HepG2 (cell line): ENCODE results near the gene ADAMTS17. TPM values are rescaled to one million over a fixed set of nuclear protein-coding genes. Genes with fewer than 3 reads are reported as not detected.

Experiments used
- ATAC-seq: fragments of 200-7000 bp; cut with Tn5 transposase; 3 replicates; pipeline ENCODE4 v1.9.1; 2020; ENCODE audit warnings: mild to moderate bottlenecking, moderate library complexity
- BruUV-seq: library from RNA; stranded (reverse); fragments of 400-500 nt; replicated peaks from 2 replicates; lab custom pipeline; 2021; lab: Mats Ljungman, UMichigan
- CTCF ChIA-PET: fragments of 300-600 bp; formaldehyde crosslinking; extraction: SDS; loops from one replicate; lab custom pipeline; 2021; ENCODE audit warnings: low total read pairs, inconsistent platforms, low intra/inter-chr PET ratio; lab: Yijun Ruan, JAX
- POLR2A ChIA-PET: fragments of 350-600 bp; sonication (Branson Sonifier 250); formaldehyde crosslinking; loops from one replicate; lab custom pipeline; 2020; ENCODE audit warnings: antibody characterized with exemption, inconsistent platforms; lab: Yijun Ruan, JAX
- DNase-seq: peaks from one replicate; pipeline ENCODE4 v3.0.0-alpha.2; 2015; ENCODE audit warnings: low spot score
- FAIRE-seq: peaks from 3 replicates; lab custom pipeline; 2011; peaks lifted over from hg19 to GRCh38; lab: Jason Lieb, UNC
- H2AFZ ChIP-seq: one replicate; pipeline ENCODE4 v1.6.1; 2011; ENCODE audit warnings: low read length, inconsistent platforms
- H3K27ac ChIP-seq: fragments of 300-600 bp; 3 replicates; pipeline ENCODE4 v1.8.0; 2011; ENCODE audit warnings: mixed run types, mild to moderate bottlenecking, mixed read lengths, low read length, inconsistent platforms; ENCODE audit not compliant: insufficient read depth; ENCODE audit errors: extremely low read length
- H3K27me3 ChIP-seq, 2 experiments: fragments of 200-600 bp in 1 of 2; 2 replicates in 1 of 2; 3 replicates in 1 of 2; pipeline versions ENCODE4 v1.6.0 to v1.8.0; 2011; ENCODE audit warnings: low read length in 2 of 2, mild to moderate bottlenecking in 2 of 2, moderate library complexity in 2 of 2, inconsistent platforms in 1 of 2; ENCODE audit not compliant: insufficient read depth in 2 of 2, control insufficient read depth in 1 of 2
- H3K36me3 ChIP-seq, 2 experiments: fragments of 200-600 bp in 1 of 2; replicated peaks in 1 of 2; 2 replicates in 1 of 2; 3 replicates in 1 of 2; pipeline versions ENCODE4 v1.5.1 to v1.8.0; 2011; ENCODE audit warnings: low read length in 2 of 2, inconsistent platforms in 1 of 2; ENCODE audit not compliant: insufficient read depth in 2 of 2, control insufficient read depth in 1 of 2
- H3K4me1 ChIP-seq: 2 replicates; pipeline ENCODE4 v1.5.1; 2012; ENCODE audit warnings: low read length, inconsistent platforms; ENCODE audit not compliant: insufficient read depth
- H3K4me2 ChIP-seq: 2 replicates; pipeline ENCODE4 v1.6.0; 2011; ENCODE audit warnings: low read depth, low read length, inconsistent platforms
- H3K4me3 ChIP-seq, 3 experiments: fragments of 200-600 bp in 1 of 3; sonication (generic), shearing (Covaris generic) in 1 of 3; replicated peaks in 1 of 3; 2 replicates each; pipeline ENCODE4 v1.5.1; 2011 to 2016; ENCODE audit warnings: low read length in 3 of 3, inconsistent platforms in 2 of 3, low read depth in 2 of 3, mild to moderate bottlenecking in 2 of 3, control low read depth in 1 of 3, mixed read lengths in 1 of 3; ENCODE audit not compliant: insufficient read depth in 1 of 3
- H3K79me2 ChIP-seq: one replicate; pipeline ENCODE4 v1.6.1; 2011; ENCODE audit warnings: low read length, inconsistent platforms; ENCODE audit not compliant: insufficient read depth
- H3K9ac ChIP-seq: 2 replicates; pipeline ENCODE4 v1.6.0; 2011; ENCODE audit warnings: mild to moderate bottlenecking, low read depth, low read length, inconsistent platforms; ENCODE audit not compliant: insufficient read depth
- H3K9me3 ChIP-seq: 2 replicates; pipeline ENCODE4 v1.5.1; 2012; ENCODE audit warnings: mild to moderate bottlenecking, low read length
- H4K20me1 ChIP-seq: 2 replicates; pipeline ENCODE4 v1.6.0; 2011; ENCODE audit warnings: inconsistent platforms, mild to moderate bottlenecking, low read length, moderate library complexity; ENCODE audit not compliant: insufficient read depth
- BRCA1 ChIP-seq: sonication (generic); formaldehyde crosslinking; IDR thresholded peaks from 2 replicates; pipeline ENCODE4 v1.4.0; 2020; ENCODE audit warnings: missing genetic modification reagents
- HNRNPH1 ChIP-seq: fragments of 200-400 bp; formaldehyde crosslinking; optimal IDR thresholded peaks from 2 replicates; pipeline ENCODE3; 2017; ENCODE audit warnings: mild to moderate bottlenecking, low read depth, low read length
- KAT7 ChIP-seq: IDR thresholded peaks from 2 replicates; pipeline ENCODE4 v1.6.1; 2018; ENCODE audit warnings: borderline replicate concordance, missing compliant biosample characterization
- LCORL ChIP-seq, 2 experiments: fragments of 450-650 bp in 1 of 2; sonication (generic) in 1 of 2; formaldehyde crosslinking in 1 of 2; IDR thresholded peaks; 2 replicates each; pipeline versions ENCODE4 v1.5.0 to v1.6.1; 2017 to 2020; ENCODE audit warnings: antibody characterized with exemption in 1 of 2, missing genetic modification reagents in 1 of 2
- MED1 ChIP-seq: sonication (generic); formaldehyde crosslinking; IDR thresholded peaks from 2 replicates; pipeline ENCODE4 v1.4.0; 2020; ENCODE audit warnings: missing genetic modification reagents
- SAP130 ChIP-seq: IDR thresholded peaks from 2 replicates; pipeline ENCODE4 v1.6.1; 2016; ENCODE audit warnings: low read depth
- SOX5 ChIP-seq: IDR thresholded peaks from 2 replicates; pipeline ENCODE4 v1.6.1; 2016; ENCODE audit warnings: borderline replicate concordance
- TCF12 ChIP-seq, 2 experiments: fragments of 450-650 bp in 1 of 2; sonication (generic) in 1 of 2; formaldehyde crosslinking in 1 of 2; IDR thresholded peaks; 2 replicates each; pipeline versions ENCODE4 v1.6.1 to v1.8.0; 2017 to 2022; ENCODE audit warnings: antibody characterized with exemption in 1 of 2, mild to moderate bottlenecking in 1 of 2, missing genetic modification reagents in 1 of 2, moderate library complexity in 1 of 2
- ZNF253 ChIP-seq: sonication (generic); formaldehyde crosslinking; IDR thresholded peaks from 2 replicates; pipeline ENCODE4 v1.8.0; 2022; ENCODE audit warnings: mild to moderate bottlenecking, missing genetic modification reagents, borderline replicate concordance
- ZNF362 ChIP-seq: sonication (generic); formaldehyde crosslinking; IDR thresholded peaks from 2 replicates; pipeline ENCODE4 v1.4.0; 2020; ENCODE audit warnings: missing genetic modification reagents, mild to moderate bottlenecking, borderline replicate concordance
- ZNF597 ChIP-seq: sonication (generic); formaldehyde crosslinking; IDR thresholded peaks from 2 replicates; pipeline ENCODE4 v1.5.0; 2020; ENCODE audit warnings: missing genetic modification reagents
- ZNF710 ChIP-seq: sonication (generic); formaldehyde crosslinking; IDR thresholded peaks from 2 replicates; pipeline ENCODE4 v1.5.0; 2020; ENCODE audit warnings: mild to moderate bottlenecking, missing genetic modification reagents, borderline replicate concordance
- ZNF713 ChIP-seq: sonication (generic); formaldehyde crosslinking; IDR thresholded peaks from 2 replicates; pipeline ENCODE4 v1.4.0; 2020; ENCODE audit warnings: mild to moderate bottlenecking, missing genetic modification reagents
- ZNF770 ChIP-seq: sonication (generic); formaldehyde crosslinking; IDR thresholded peaks from 2 replicates; pipeline ENCODE4 v1.5.0; 2020; ENCODE audit warnings: mild to moderate bottlenecking, missing genetic modification reagents
- ZNF841 ChIP-seq: sonication (generic); formaldehyde crosslinking; IDR thresholded peaks from 2 replicates; pipeline ENCODE4 v1.8.1; 2023; ENCODE audit warnings: missing genetic modification reagents, borderline replicate concordance
- WGBS: methylation state at CpG from one replicate; pipeline ENCODE4 v1.1.6; 2017; ENCODE audit warnings: low lambda C conversion rate; 5-methylcytosine and 5-hydroxymethylcytosine counted together
- in situ Hi-C: cut with HindIII; loops from 2 replicates; pipeline ENCODE4 v1.10.0; 2017; ENCODE audit warnings: low pct_unique_long_range_greater_than_20kb; ENCODE audit not compliant: extremely low pct_ligation_motif_present
- intact Hi-C: fragments of 100-400 bp; cut with micrococcal nuclease; formaldehyde crosslinking; loops from one replicate; pipeline ENCODE4 v1.10.0; 2022; ENCODE audit not compliant: unreplicated experiment
- polyA plus RNA-seq, 8 experiments: library from polyadenylated mRNA; depleted of rRNA in 3 of 8; stranded (reverse) in 7 of 8; unstranded in 1 of 8; fragments of >200 nt; fragmentation: Illumina TruSeq in 4 of 8; extraction: Trizol in 4 of 8; gene quantifications; 2 replicates each; pipeline versions ENCODE4 v1.2.1 to v1.2.3, GENCODE V29; 2011 to 2016; ENCODE audit warnings: low read depth in 4 of 8, missing spikeins in 1 of 8, mixed read lengths in 1 of 8; ENCODE audit not compliant: insufficient read depth in 1 of 8
- total RNA-seq, 5 experiments: library from RNA; depleted of rRNA; stranded (reverse); fragments of >200 nt; fragmentation: Illumina TruSeq; extraction: Trizol; gene quantifications; 2 replicates each; pipeline ENCODE4 v1.2.3, GENCODE V29; 2016; ENCODE audit warnings: low read depth in 1 of 5

The ADAMTS17 gene
- total and polyA plus RNA-seq, 2 of the 13 experiments (the other 11 are each of a cell fraction or from before 2014, with no cell fraction given), result 0.02 to 0.04 TPM

GRCh38 chr15:99957642-99958013, 384.1 kb downstream of the ADAMTS17 start (continued):
- TF ChIP-seq SOX5 (CRISPR knock-in tag) (no peak), ZNF710 (CRISPR knock-in tag) (no peak), LCORL (IDR thresholded peaks at IDR 0.05) (no peak), LCORL (CRISPR knock-in tag; IDR thresholded peaks at IDR 0.05) (no peak), KAT7 (CRISPR knock-in tag) (no peak), MED1 (no peak), ZNF841 (no peak)

GRCh38 chr15:99956820-99957641, 384.7 kb downstream of the ADAMTS17 start:
- Histone ChIP-seq H3K4me1 (no peaks in the 10 kb centered on the region), H3K27ac (no peak overlapping the region), H3K27me3 (no peaks in the 10 kb centered on the region; a peak in 1 of 5 replicates), H3K9ac (no peak overlapping the region), H3K4me3 (no peak overlapping the region), H2AFZ (no peak overlapping the region), H3K4me2 (no peak overlapping the region), H4K20me1 (no peaks in the 10 kb centered on the region), H3K9me3 (no peaks in the 10 kb centered on the region), H3K36me3 (no peaks in the 10 kb centered on the region), H3K79me2 (no peaks in the 10 kb centered on the region)
- FAIRE-seq, result no peak
- intact Hi-C loops (no loop called here), in situ Hi-C loops (no loop called here)
- WGBS, result 49% methylated on average over 19 of the region's 19 CpGs
- no TSS peak for BruUV-seq
- ChIA-PET CTCF (no interaction called here), POLR2A (no interaction called here)
- DNase-seq, result no peak
- no peak for ATAC-seq
- TF ChIP-seq ZNF597 (CRISPR knock-in tag) (no peak), ZNF362 (CRISPR knock-in tag) (no peak), BRCA1 (no peak), ZNF770 (CRISPR knock-in tag) (no peak), ZNF253 (CRISPR knock-in tag) (no peak), TCF12 (IDR thresholded peaks at IDR 0.05) (no peak), TCF12 (CRISPR knock-in tag; IDR thresholded peaks at IDR 0.05) (no peak), ZNF713 (CRISPR knock-in tag) (no peak), HNRNPH1 (no peak), SAP130 (CRISPR knock-in tag) (no peak)
